NB4 (cell line): ENCODE data around the gene PPARA.

Source experiments
- MYC ChIP-seq: IDR thresholded peaks from 2 replicates; pipeline ENCODE4 v1.6.1; 2011; ENCODE audit warnings: low read depth, low read length
- POLR2A ChIP-seq: IDR thresholded peaks from 2 replicates; pipeline ENCODE4 v1.6.1; 2011; ENCODE audit warnings: mild to moderate bottlenecking; ENCODE audit not compliant: insufficient read length; ENCODE audit errors: extremely low read depth
- TF ChIP-seq, protein P1 (sequence below): IDR thresholded peaks from one replicate; pipeline ENCODE4 v1.5.1; 2012; ENCODE audit warnings: low read depth, low read length
- TF ChIP-seq, protein P2 (sequence below): IDR thresholded peaks from 2 replicates; pipeline ENCODE4 v1.6.1; 2011; ENCODE audit warnings: low read depth, low read length

DNA sequence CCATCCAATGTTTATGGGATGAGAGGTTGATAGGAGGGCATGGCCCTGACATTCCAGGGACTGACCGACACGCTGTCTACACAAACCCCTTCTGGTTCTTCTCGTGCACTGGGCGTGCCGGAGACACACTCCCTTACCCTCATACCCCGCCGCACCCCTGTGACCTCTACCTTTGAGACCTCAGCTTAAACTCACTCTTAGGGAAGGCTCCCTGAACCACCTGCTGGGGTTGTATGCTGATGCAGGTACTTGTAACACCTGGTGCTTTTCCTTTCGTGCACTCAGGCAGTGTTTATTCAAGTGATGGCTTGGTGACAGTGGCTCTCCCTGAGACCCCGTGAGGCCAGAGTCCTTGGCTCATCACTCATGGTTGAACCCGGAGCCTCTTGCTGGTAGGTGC is 12.0 kb downstream of the PPARA start:
- TF ChIP-seq POLR2A: no peak
- TF ChIP-seq, protein P1, sequence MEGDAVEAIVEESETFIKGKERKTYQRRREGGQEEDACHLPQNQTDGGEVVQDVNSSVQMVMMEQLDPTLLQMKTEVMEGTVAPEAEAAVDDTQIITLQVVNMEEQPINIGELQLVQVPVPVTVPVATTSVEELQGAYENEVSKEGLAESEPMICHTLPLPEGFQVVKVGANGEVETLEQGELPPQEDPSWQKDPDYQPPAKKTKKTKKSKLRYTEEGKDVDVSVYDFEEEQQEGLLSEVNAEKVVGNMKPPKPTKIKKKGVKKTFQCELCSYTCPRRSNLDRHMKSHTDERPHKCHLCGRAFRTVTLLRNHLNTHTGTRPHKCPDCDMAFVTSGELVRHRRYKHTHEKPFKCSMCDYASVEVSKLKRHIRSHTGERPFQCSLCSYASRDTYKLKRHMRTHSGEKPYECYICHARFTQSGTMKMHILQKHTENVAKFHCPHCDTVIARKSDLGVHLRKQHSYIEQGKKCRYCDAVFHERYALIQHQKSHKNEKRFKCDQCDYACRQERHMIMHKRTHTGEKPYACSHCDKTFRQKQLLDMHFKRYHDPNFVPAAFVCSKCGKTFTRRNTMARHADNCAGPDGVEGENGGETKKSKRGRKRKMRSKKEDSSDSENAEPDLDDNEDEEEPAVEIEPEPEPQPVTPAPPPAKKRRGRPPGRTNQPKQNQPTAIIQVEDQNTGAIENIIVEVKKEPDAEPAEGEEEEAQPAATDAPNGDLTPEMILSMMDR: no peak
- no peak for TF ChIP-seq MYC
- TF ChIP-seq, protein P2, sequence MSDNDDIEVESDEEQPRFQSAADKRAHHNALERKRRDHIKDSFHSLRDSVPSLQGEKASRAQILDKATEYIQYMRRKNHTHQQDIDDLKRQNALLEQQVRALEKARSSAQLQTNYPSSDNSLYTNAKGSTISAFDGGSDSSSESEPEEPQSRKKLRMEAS: no peak
